GM12878 (cell line): ENCODE data around the gene C17orf107. TPM values are rescaled to one million over a fixed set of nuclear protein-coding genes. Genes with fewer than 3 reads are reported as not detected.

Experiments used
- ATAC-seq: fragments of 200-7000 bp; cut with Tn5 transposase; 3 replicates; pipeline ENCODE4 v1.9.1; 2020; ENCODE audit warnings: mild to moderate bottlenecking, moderate library complexity
- BruUV-seq: library from RNA; stranded (reverse); fragments of 400-500 nt; replicated peaks from 2 replicates; lab custom pipeline; 2021; lab: Mats Ljungman, UMichigan
- CTCF ChIA-PET: fragments of 300-600 bp; sonication (Branson Sonifier 250); formaldehyde crosslinking; extraction: SDS; loops from one replicate; lab custom pipeline; 2021; ENCODE audit warnings: inconsistent platforms; lab: Yijun Ruan, JAX
- POLR2A ChIA-PET: fragments of 350-600 bp; formaldehyde crosslinking; extraction: SDS; loops from one replicate; lab custom pipeline; 2021; ENCODE audit warnings: inconsistent platforms; lab: Charles Lee
- RAD21 ChIA-PET: fragments of 300-600 bp; sonication (Branson Sonifier 250); formaldehyde crosslinking; loops from one replicate; lab custom pipeline; 2023; ENCODE audit warnings: antibody characterized with exemption; ENCODE audit not compliant: unreplicated experiment; lab: Charles Lee
- SMC1A ChIA-PET: fragments of 300-600 bp; sonication (Branson Sonifier 250); formaldehyde crosslinking; loops from one replicate; lab custom pipeline; 2023; ENCODE audit not compliant: unreplicated experiment, uncharacterized antibody; lab: Charles Lee
- DNase-seq: peaks from one replicate; pipeline ENCODE4 v3.0.0-alpha.2; 2011; ENCODE audit warnings: low read depth, low spot score
- FAIRE-seq: peaks from 3 replicates; lab custom pipeline; 2011; peaks lifted over from hg19 to GRCh38; lab: Jason Lieb, UNC
- H2AFZ ChIP-seq: 2 replicates; pipeline ENCODE4 v1.6.0; 2011; ENCODE audit warnings: low read depth, low read length, control low read depth; ENCODE audit not compliant: control insufficient read depth
- H3K27ac ChIP-seq: 2 replicates; pipeline ENCODE4 v1.5.1; 2011; ENCODE audit warnings: control low read depth; ENCODE audit not compliant: control insufficient read depth, insufficient read depth
- H3K27me3 ChIP-seq, 2 experiments: replicated peaks in 1 of 2; 2 replicates each; pipeline versions ENCODE4 v1.6.0 to v1.6.1; 2011; ENCODE audit warnings: low read length in 1 of 2; ENCODE audit not compliant: control insufficient read depth in 2 of 2, insufficient read depth in 2 of 2
- H3K36me3 ChIP-seq, 2 experiments: 2 replicates each; pipeline ENCODE4 v1.5.1; 2011; ENCODE audit warnings: low read length in 1 of 2; ENCODE audit not compliant: control insufficient read depth in 2 of 2, insufficient read depth in 2 of 2
- H3K4me1 ChIP-seq: 2 replicates; pipeline ENCODE4 v1.6.1; 2011; ENCODE audit warnings: mild to moderate bottlenecking, low read length, moderate library complexity, mixed read lengths; ENCODE audit not compliant: control insufficient read depth, insufficient read depth
- H3K4me2 ChIP-seq: 2 replicates; pipeline ENCODE4 v1.6.0; 2011; ENCODE audit warnings: control low read depth; ENCODE audit not compliant: control insufficient read depth, insufficient read depth
- H3K4me3 ChIP-seq: fragments of 200-600 bp; sonication (generic); 2 replicates; pipeline ENCODE4 v1.5.1; 2016
- H3K79me2 ChIP-seq: 2 replicates; pipeline ENCODE4 v1.6.0; 2011; ENCODE audit warnings: low read length; ENCODE audit not compliant: control insufficient read depth, insufficient read depth
- H3K9ac ChIP-seq: 2 replicates; pipeline ENCODE4 v1.8.0; 2011; ENCODE audit warnings: low read length, control low read depth, mixed read lengths; ENCODE audit not compliant: control insufficient read depth, insufficient read depth
- H3K9me3 ChIP-seq: replicated peaks from 3 replicates; pipeline ENCODE4 v1.5.1; 2011; ENCODE audit warnings: mild to moderate bottlenecking, low read length; ENCODE audit not compliant: control insufficient read depth, insufficient read depth
- H4K20me1 ChIP-seq: 2 replicates; pipeline ENCODE4 v1.6.0; 2011; ENCODE audit not compliant: control insufficient read depth, insufficient read depth
- ASH2L ChIP-seq: fragments of 300-600, 200-600 bp; sonication (generic); IDR thresholded peaks from 2 replicates; pipeline ENCODE4 v1.6.1; 2017; ENCODE audit warnings: low read depth, mild to moderate bottlenecking, borderline replicate concordance
- BCL11A ChIP-seq: IDR thresholded peaks from 2 replicates; pipeline ENCODE4 v1.6.1; 2011; ENCODE audit warnings: low read depth, low read length
- BRCA1 ChIP-seq: IDR thresholded peaks from 2 replicates; pipeline ENCODE4 v1.6.1; 2011; ENCODE audit warnings: low read depth, low read length, improper control_type of control experiment
- CHD4 ChIP-seq: fragments of 200-600 bp; sonication (generic); IDR thresholded peaks from 2 replicates; pipeline ENCODE4 v1.6.1; 2016; ENCODE audit warnings: mild to moderate bottlenecking
- ETV6 ChIP-seq, 2 experiments: fragments of 450-650 bp in 1 of 2; IDR thresholded peaks in 1 of 2; conservative IDR thresholded peaks in 1 of 2; 2 replicates each; pipeline ENCODE4 v1.6.1; 2014; ENCODE audit warnings: antibody characterized with exemption in 1 of 2, borderline replicate concordance in 1 of 2, low read depth in 1 of 2, mild to moderate bottlenecking in 1 of 2, moderate library complexity in 1 of 2
- IKZF2 ChIP-seq, 2 experiments: fragments of 450-650 bp; IDR thresholded peaks; 2 replicates each; pipeline ENCODE4 v1.6.1; 2017; ENCODE audit warnings: mild to moderate bottlenecking in 2 of 2, moderate library complexity in 2 of 2
- IRF4 ChIP-seq: IDR thresholded peaks from 2 replicates; pipeline ENCODE4 v1.6.1; 2011; ENCODE audit warnings: low read depth, low read length
- MTA3 ChIP-seq: IDR thresholded peaks from 2 replicates; pipeline ENCODE4 v1.6.1; 2012; ENCODE audit warnings: low read length, inconsistent platforms, borderline replicate concordance
- PML ChIP-seq: IDR thresholded peaks from 2 replicates; pipeline ENCODE4 v1.6.1; 2012; ENCODE audit warnings: low read length, inconsistent platforms
- SMAD5 ChIP-seq: IDR thresholded peaks from 2 replicates; pipeline ENCODE4 v1.6.1; 2016; ENCODE audit warnings: antibody characterized with exemption, low read depth
- STAT1 ChIP-seq: fragments of 450-650 bp; conservative IDR thresholded peaks from 2 replicates; pipeline ENCODE4 v1.6.1; 2014; ENCODE audit warnings: antibody characterized with exemption, mild to moderate bottlenecking
- TCF12 ChIP-seq: IDR thresholded peaks from 2 replicates; pipeline ENCODE4 v1.6.1; 2011; ENCODE audit warnings: low read depth, mild to moderate bottlenecking, low read length
- TCF3 ChIP-seq: IDR thresholded peaks from 2 replicates; pipeline ENCODE4 v1.6.1; 2012; ENCODE audit warnings: low read depth, mild to moderate bottlenecking, low read length, borderline replicate concordance; ENCODE audit not compliant: insufficient read depth
- USF2 ChIP-seq: IDR thresholded peaks from 2 replicates; pipeline ENCODE4 v1.6.1; 2011; ENCODE audit warnings: low read depth, low read length, improper control_type of control experiment, borderline replicate concordance
- ZSCAN29 ChIP-seq: fragments of 450-650 bp; IDR thresholded peaks from 2 replicates; pipeline ENCODE4 v1.6.1; 2017; ENCODE audit warnings: mild to moderate bottlenecking, moderate library complexity
- ZZZ3 ChIP-seq: IDR thresholded peaks from 2 replicates; pipeline ENCODE4 v1.6.1; 2011; ENCODE audit warnings: low read depth; ENCODE audit not compliant: control insufficient read depth, insufficient read length
- WGBS: methylation state at CpG from one replicate; pipeline ENCODE4 v1.1.6; 2016; ENCODE audit warnings: low lambda C conversion rate; ENCODE audit not compliant: insufficient replicate concordance, insufficient coverage; ENCODE audit errors: missing lambda C conversion rate; 5-methylcytosine and 5-hydroxymethylcytosine counted together
- in situ Hi-C: fragments of 300-500 bp; cut with MboI; formaldehyde crosslinking; loops from 9 replicates; pipeline ENCODE4 v1.14.3; 2018; ENCODE audit warnings: mixed read lengths
- intact Hi-C: fragments of 100-400 bp; cut with micrococcal nuclease; formaldehyde crosslinking; loops from one replicate; pipeline ENCODE4 v1.14.2; 2022; ENCODE audit not compliant: unreplicated experiment
- polyA plus RNA-seq, 11 experiments: library from polyadenylated mRNA; depleted of rRNA in 4 of 11; unstranded in 6 of 11; stranded (reverse) in 5 of 11; fragments of >200 nt; fragmentation: Nextera tagmentation in 4 of 11; fragmentation: Illumina TruSeq in 1 of 11; extraction: Ambion mirVana in 4 of 11; extraction: Trizol in 1 of 11; gene quantifications; 1 replicate in 1 of 11; 2 replicates in 10 of 11; pipeline versions ENCODE4 v1.2.1 to v1.2.3, GENCODE V29; 2011 to 2016; ENCODE audit warnings: inconsistent platforms in 2 of 11, missing spikeins in 2 of 11, low read depth in 1 of 11
- total RNA-seq, 4 experiments: library from RNA; depleted of rRNA in 3 of 4; stranded (reverse); fragments of >200 nt in 3 of 4; fragmentation: Illumina TruSeq in 1 of 4; extraction: Trizol in 1 of 4; gene quantifications; 2 replicates each; pipeline versions ENCODE4 v1.2.1 to v1.2.3, GENCODE V29; 2013 to 2021
- TF ChIP-seq, protein P1 (sequence below): fragments of 450-650 bp; IDR thresholded peaks from 2 replicates; pipeline ENCODE4 v1.6.1; 2017; ENCODE audit warnings: borderline replicate concordance
- TF ChIP-seq, protein P2 (sequence below): IDR thresholded peaks from 2 replicates; pipeline ENCODE4 v1.6.1; 2012; ENCODE audit warnings: low read length, inconsistent platforms
- TF ChIP-seq, protein P3 (sequence below): fragments of 450-650 bp; formaldehyde crosslinking; IDR thresholded peaks from 2 replicates; pipeline ENCODE4 v1.4.0; 2022; ENCODE audit warnings: mild to moderate bottlenecking, moderate library complexity

Gene C17orf107
- total and polyA plus RNA-seq, 10 of the 15 experiments (the other 5 are each of a cell fraction or from before 2014, with no cell fraction given): 0.05 to 0.46 (median 0.11) TPM; not detected in 3

GRCh38 chr17:4945944-4946280, 46.6 kb downstream of the C17orf107 start:
- 0% methylated on average over 4 of the region's 4 CpGs for WGBS
- ChIA-PET CTCF (interaction anchor here (1.2 to 3.3 kb wide), 3 partner anchors 21 to 116 kb away, joined by 3 to 13 read pairs (median 12); partner anchors contain the start of gene SPAG7), POLR2A (interaction anchor here (0.6 to 17.5 kb wide), 4 partner anchors 20 to 71 kb away, joined by 3 to 272 read pairs (median 5); partner anchors contain the start of genes INCA1, KIF1C and SPAG7), RAD21 (interaction anchor here (9.8 kb wide), 1 partner anchor 20 kb away, joined by 73 read pairs; the partner anchor contains the start of gene SPAG7), SMC1A (interaction anchor here (0.6 to 7.1 kb wide), 5 partner anchors 11 to 41 kb away, joined by 3 to 50 read pairs (median 4); partner anchors contain the start of gene SPAG7)
- Histone ChIP-seq H3K9me3 (no peaks in the 10 kb centered on the region), H3K4me1 (peaks cover 42% of the 10 kb centered on the region), H3K36me3 (peaks cover 20 to 22% of the 10 kb centered on the region in 2 experiments), H3K27me3 (no peaks in the 10 kb centered on the region), H3K4me2 (peak overlapping the region; percentile 55), H4K20me1 (peaks cover 5% of the 10 kb centered on the region), H3K4me3 (peak overlapping the region; percentile 96), H3K79me2 (peaks cover 82% of the 10 kb centered on the region), H3K27ac (peak overlapping the region; percentile 100), H3K9ac (peak overlapping the region; percentile 100), H2AFZ (no peak overlapping the region)
- intact Hi-C loops (no loop called here), in situ Hi-C loops (no loop called here)
- FAIRE-seq (no peak), DNase-seq (no peak), ATAC-seq (no peak)
- no TSS peak for BruUV-seq
- no peak for TF ChIP-seq USF2
- TF ChIP-seq IKZF2 (IDR thresholded peaks at IDR 0.05): no peak
- TF ChIP-seq MTA3: no peak
- no peak for TF ChIP-seq STAT1
- TF ChIP-seq TCF3: peak; percentile 59; the same call in 1 of the 2 replicates
- TF ChIP-seq TCF12: peak; percentile 76; the same call in 1 of the 2 replicates
- TF ChIP-seq CHD4: no peak
- TF ChIP-seq, protein P1, sequence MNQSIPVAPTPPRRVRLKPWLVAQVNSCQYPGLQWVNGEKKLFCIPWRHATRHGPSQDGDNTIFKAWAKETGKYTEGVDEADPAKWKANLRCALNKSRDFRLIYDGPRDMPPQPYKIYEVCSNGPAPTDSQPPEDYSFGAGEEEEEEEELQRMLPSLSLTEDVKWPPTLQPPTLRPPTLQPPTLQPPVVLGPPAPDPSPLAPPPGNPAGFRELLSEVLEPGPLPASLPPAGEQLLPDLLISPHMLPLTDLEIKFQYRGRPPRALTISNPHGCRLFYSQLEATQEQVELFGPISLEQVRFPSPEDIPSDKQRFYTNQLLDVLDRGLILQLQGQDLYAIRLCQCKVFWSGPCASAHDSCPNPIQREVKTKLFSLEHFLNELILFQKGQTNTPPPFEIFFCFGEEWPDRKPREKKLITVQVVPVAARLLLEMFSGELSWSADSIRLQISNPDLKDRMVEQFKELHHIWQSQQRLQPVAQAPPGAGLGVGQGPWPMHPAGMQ: no peak
- no peak for TF ChIP-seq ZZZ3
- TF ChIP-seq SMAD5: peak; percentile 17; the same call in 1 of the 2 replicates
- no peak for TF ChIP-seq BRCA1
- no peak for TF ChIP-seq BCL11A
- TF ChIP-seq PML: no peak
- TF ChIP-seq, protein P2, sequence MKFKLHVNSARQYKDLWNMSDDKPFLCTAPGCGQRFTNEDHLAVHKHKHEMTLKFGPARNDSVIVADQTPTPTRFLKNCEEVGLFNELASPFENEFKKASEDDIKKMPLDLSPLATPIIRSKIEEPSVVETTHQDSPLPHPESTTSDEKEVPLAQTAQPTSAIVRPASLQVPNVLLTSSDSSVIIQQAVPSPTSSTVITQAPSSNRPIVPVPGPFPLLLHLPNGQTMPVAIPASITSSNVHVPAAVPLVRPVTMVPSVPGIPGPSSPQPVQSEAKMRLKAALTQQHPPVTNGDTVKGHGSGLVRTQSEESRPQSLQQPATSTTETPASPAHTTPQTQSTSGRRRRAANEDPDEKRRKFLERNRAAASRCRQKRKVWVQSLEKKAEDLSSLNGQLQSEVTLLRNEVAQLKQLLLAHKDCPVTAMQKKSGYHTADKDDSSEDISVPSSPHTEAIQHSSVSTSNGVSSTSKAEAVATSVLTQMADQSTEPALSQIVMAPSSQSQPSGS: no peak
- TF ChIP-seq, protein P3, sequence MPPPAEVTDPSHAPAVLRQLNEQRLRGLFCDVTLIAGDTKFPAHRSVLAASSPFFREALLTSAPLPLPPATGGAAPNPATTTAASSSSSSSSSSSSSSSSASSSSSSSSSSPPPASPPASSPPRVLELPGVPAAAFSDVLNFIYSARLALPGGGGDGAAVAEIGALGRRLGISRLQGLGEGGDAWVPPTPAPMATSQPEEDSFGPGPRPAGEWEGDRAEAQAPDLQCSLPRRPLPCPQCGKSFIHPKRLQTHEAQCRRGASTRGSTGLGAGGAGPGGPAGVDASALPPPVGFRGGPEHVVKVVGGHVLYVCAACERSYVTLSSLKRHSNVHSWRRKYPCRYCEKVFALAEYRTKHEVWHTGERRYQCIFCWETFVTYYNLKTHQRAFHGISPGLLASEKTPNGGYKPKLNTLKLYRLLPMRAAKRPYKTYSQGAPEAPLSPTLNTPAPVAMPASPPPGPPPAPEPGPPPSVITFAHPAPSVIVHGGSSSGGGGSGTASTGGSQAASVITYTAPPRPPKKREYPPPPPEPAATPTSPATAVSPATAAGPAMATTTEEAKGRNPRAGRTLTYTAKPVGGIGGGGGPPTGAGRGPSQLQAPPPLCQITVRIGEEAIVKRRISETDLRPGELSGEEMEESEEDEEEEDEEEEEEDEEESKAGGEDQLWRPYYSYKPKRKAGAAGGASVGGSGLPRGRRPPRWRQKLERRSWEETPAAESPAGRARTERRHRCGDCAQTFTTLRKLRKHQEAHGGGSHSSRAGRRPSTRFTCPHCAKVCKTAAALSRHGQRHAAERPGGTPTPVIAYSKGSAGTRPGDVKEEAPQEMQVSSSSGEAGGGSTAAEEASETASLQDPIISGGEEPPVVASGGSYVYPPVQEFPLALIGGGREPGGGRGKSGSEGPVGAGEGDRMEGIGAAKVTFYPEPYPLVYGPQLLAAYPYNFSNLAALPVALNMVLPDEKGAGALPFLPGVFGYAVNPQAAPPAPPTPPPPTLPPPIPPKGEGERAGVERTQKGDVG: no peak
- no peak for TF ChIP-seq ASH2L
- TF ChIP-seq IRF4: no peak
- no peak for TF ChIP-seq ZSCAN29
- no peak for TF ChIP-seq ETV6 (conservative IDR thresholded peaks at IDR 0.05 in 1 of 2, IDR thresholded peaks at IDR 0.05 in 1 of 2; ENCODE audit: borderline replicate concordance in 1 of 2, low read depth in 1 of 2)
